Panc1 (cell line): ENCODE measurements around the gene FEM1B. TPM values are rescaled to one million over a fixed set of nuclear protein-coding genes. Genes with fewer than 3 reads are reported as not detected.

Source experiments
- ATAC-seq: fragments of 200-7000 bp; cut with Tn5 transposase; 2 replicates; pipeline ENCODE4 v1.9.1; 2020; ENCODE audit warnings: mild to moderate bottlenecking, moderate library complexity
- BruUV-seq: library from RNA; stranded (reverse); fragments of 400-500 nt; replicated peaks from 2 replicates; lab custom pipeline; 2021; lab: Mats Ljungman, UMichigan
- CTCF ChIA-PET: fragments of 300-600 bp; sonication (Branson Sonifier 250); formaldehyde crosslinking; loops from one replicate; lab custom pipeline; 2022; ENCODE audit warnings: antibody characterized with exemption; lab: Charles Lee
- POLR2A ChIA-PET: fragments of 300-600 bp; sonication (Branson Sonifier 250); formaldehyde crosslinking; loops from one replicate; lab custom pipeline; 2022; ENCODE audit warnings: antibody characterized with exemption; lab: Charles Lee
- DNase-seq: peaks from one replicate; pipeline ENCODE4 v3.0.0-alpha.2; 2010; ENCODE audit warnings: low read depth, low spot score
- H3K27ac ChIP-seq: 2 replicates; pipeline ENCODE4 v1.5.1; 2011; ENCODE audit warnings: mild to moderate bottlenecking, low read length, inconsistent platforms
- H3K27me3 ChIP-seq: fragments of 200-500 bp; sonication (Bioruptor generic); 2 replicates; pipeline ENCODE4 v1.6.0; 2014; ENCODE audit warnings: low read length, inconsistent platforms; ENCODE audit not compliant: control insufficient read depth, insufficient read depth
- H3K36me3 ChIP-seq: fragments of 200-500 bp; sonication (Bioruptor generic); 2 replicates; pipeline ENCODE4 v1.5.1; 2014; ENCODE audit warnings: inconsistent platforms, mild to moderate bottlenecking, low read length, moderate library complexity; ENCODE audit not compliant: control insufficient read depth, insufficient read depth
- H3K4me1 ChIP-seq: 2 replicates; pipeline ENCODE4 v1.5.1; 2011; ENCODE audit warnings: inconsistent platforms, mild to moderate bottlenecking, low read length, moderate library complexity; ENCODE audit not compliant: control insufficient read depth, insufficient read depth
- H3K4me3 ChIP-seq, 2 experiments: 2 replicates each; pipeline ENCODE4 v1.5.1; 2011 to 2012; ENCODE audit warnings: low read depth in 2 of 2, low read length in 2 of 2, mild to moderate bottlenecking in 2 of 2, inconsistent platforms in 1 of 2, moderate library complexity in 1 of 2
- H3K9me3 ChIP-seq: fragments of 200-500 bp; sonication (Bioruptor generic); 2 replicates; pipeline ENCODE4 v1.5.1; 2014; ENCODE audit warnings: low read depth, mild to moderate bottlenecking, inconsistent platforms, low read length, moderate library complexity; ENCODE audit not compliant: control insufficient read depth, insufficient read depth
- POLR2AphosphoS5 ChIP-seq: IDR thresholded peaks from 2 replicates; pipeline ENCODE4 v1.6.1; 2012; ENCODE audit warnings: mild to moderate bottlenecking, low read depth, low read length, moderate library complexity
- SIN3A ChIP-seq: IDR thresholded peaks from 2 replicates; pipeline ENCODE4 v1.6.1; 2012; ENCODE audit warnings: low read depth, mild to moderate bottlenecking, low read length, moderate library complexity, borderline replicate concordance; ENCODE audit not compliant: insufficient read depth
- TCF7L2 ChIP-seq: IDR thresholded peaks from 2 replicates; pipeline ENCODE4 v1.6.1; 2011; ENCODE audit warnings: mild to moderate bottlenecking, low read depth, low read length, inconsistent platforms
- in situ Hi-C: cut with HindIII; loops from 2 replicates; pipeline ENCODE4 v1.10.0; 2016; ENCODE audit warnings: low sequenced_read_pairs, low pct_unique_long_range_greater_than_20kb
- intact Hi-C: fragments of 100-400 bp; cut with micrococcal nuclease; formaldehyde crosslinking; loops from one replicate; pipeline ENCODE4 v1.10.0; 2022; ENCODE audit not compliant: unreplicated experiment
- total RNA-seq: library from RNA; stranded (reverse); gene quantifications from one replicate; pipeline ENCODE4 v1.2.1, GENCODE V29; 2021; ENCODE audit not compliant: unreplicated experiment
- TF ChIP-seq, protein P1 (sequence below): fragments of 450-650 bp; IDR thresholded peaks from 2 replicates; pipeline ENCODE4 v1.5.1; 2017; ENCODE audit warnings: mild to moderate bottlenecking
- TF ChIP-seq, protein P2 (sequence below), 2 experiments: IDR thresholded peaks; 2 replicates each; pipeline ENCODE4 v1.6.1; 2011 to 2012; ENCODE audit warnings: low read depth in 2 of 2, control low read depth in 1 of 2, low read length in 1 of 2, mild to moderate bottlenecking in 1 of 2, moderate library complexity in 1 of 2; ENCODE audit not compliant: insufficient read depth in 1 of 2

Gene FEM1B
- total RNA-seq, 1 experiment from 2014 or later, result 34.8 TPM

DNA sequence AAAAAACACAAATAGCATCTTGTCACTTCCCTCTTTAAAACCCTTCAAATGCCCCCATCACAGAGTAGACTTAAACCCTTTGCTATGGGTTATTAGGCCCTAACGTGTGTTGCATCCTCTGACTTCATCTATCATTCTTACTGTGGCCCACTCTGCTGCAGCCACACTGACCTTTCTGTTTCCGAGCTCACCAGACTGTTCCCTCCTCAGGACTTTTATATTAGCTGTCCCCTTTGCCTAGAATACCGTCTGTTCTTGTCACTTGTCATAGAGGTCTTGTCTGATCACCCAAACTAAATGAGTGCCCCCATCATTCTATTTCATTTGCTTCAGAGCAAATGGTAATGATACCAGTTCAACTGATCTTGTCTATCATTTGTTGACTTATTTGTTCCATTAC is 877 bp upstream of the FEM1B start:
- H3K36me3 ChIP-seq, result peaks cover 6% of the 10 kb centered on the region; the same call in 1 of the 2 replicates
- H3K4me3 ChIP-seq, result peak overlapping the region; percentile 81 to 98
- no peak for ATAC-seq
- intact Hi-C loops, result no loop called here
- peaks cover 33% of the 10 kb centered on the region for H3K4me1 ChIP-seq
- H3K27me3 ChIP-seq, result no peaks in the 10 kb centered on the region
- in situ Hi-C loops, result no loop called here
- TF ChIP-seq SIN3A, result no peak
- TF ChIP-seq, protein P1, sequence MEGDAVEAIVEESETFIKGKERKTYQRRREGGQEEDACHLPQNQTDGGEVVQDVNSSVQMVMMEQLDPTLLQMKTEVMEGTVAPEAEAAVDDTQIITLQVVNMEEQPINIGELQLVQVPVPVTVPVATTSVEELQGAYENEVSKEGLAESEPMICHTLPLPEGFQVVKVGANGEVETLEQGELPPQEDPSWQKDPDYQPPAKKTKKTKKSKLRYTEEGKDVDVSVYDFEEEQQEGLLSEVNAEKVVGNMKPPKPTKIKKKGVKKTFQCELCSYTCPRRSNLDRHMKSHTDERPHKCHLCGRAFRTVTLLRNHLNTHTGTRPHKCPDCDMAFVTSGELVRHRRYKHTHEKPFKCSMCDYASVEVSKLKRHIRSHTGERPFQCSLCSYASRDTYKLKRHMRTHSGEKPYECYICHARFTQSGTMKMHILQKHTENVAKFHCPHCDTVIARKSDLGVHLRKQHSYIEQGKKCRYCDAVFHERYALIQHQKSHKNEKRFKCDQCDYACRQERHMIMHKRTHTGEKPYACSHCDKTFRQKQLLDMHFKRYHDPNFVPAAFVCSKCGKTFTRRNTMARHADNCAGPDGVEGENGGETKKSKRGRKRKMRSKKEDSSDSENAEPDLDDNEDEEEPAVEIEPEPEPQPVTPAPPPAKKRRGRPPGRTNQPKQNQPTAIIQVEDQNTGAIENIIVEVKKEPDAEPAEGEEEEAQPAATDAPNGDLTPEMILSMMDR, result no peak
- TF ChIP-seq TCF7L2, result no peak
- TF ChIP-seq, protein P2, sequence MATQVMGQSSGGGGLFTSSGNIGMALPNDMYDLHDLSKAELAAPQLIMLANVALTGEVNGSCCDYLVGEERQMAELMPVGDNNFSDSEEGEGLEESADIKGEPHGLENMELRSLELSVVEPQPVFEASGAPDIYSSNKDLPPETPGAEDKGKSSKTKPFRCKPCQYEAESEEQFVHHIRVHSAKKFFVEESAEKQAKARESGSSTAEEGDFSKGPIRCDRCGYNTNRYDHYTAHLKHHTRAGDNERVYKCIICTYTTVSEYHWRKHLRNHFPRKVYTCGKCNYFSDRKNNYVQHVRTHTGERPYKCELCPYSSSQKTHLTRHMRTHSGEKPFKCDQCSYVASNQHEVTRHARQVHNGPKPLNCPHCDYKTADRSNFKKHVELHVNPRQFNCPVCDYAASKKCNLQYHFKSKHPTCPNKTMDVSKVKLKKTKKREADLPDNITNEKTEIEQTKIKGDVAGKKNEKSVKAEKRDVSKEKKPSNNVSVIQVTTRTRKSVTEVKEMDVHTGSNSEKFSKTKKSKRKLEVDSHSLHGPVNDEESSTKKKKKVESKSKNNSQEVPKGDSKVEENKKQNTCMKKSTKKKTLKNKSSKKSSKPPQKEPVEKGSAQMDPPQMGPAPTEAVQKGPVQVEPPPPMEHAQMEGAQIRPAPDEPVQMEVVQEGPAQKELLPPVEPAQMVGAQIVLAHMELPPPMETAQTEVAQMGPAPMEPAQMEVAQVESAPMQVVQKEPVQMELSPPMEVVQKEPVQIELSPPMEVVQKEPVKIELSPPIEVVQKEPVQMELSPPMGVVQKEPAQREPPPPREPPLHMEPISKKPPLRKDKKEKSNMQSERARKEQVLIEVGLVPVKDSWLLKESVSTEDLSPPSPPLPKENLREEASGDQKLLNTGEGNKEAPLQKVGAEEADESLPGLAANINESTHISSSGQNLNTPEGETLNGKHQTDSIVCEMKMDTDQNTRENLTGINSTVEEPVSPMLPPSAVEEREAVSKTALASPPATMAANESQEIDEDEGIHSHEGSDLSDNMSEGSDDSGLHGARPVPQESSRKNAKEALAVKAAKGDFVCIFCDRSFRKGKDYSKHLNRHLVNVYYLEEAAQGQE (IDR thresholded peaks at IDR 0.05; ENCODE audit: insufficient read depth in 1 of 2, low read depth in 2 of 2, low read length in 1 of 2), result no peak
- no peak for TF ChIP-seq POLR2AphosphoS5
- ChIA-PET POLR2A (interaction anchor here (0.6 to 1.2 kb wide), 4 partner anchors 321 to 920 kb away, joined by 3 to 5 read pairs (median 4); no protein-coding TSS in a partner anchor), CTCF (interaction anchor here (2.2 kb wide), 1 partner anchor 24 kb away, joined by 5 read pairs; no protein-coding TSS in a partner anchor)
- TSS peak; percentile 84 for BruUV-seq
- no peaks in the 10 kb centered on the region for H3K9me3 ChIP-seq
- H3K27ac ChIP-seq, result peak overlapping the region; percentile 99
- no peak for DNase-seq

GRCh38 chr15:68277131-68277602 is 378 bp upstream of the FEM1B start:
- no peak for DNase-seq
- ATAC-seq, result peak; percentile 31
- BruUV-seq, result no TSS peak
- Histone ChIP-seq H3K4me3 (peak overlapping the region; percentile 81 to 98), H3K27ac (peak overlapping the region; percentile 99), H3K9me3 (no peaks in the 10 kb centered on the region), H3K36me3 (peaks cover 6% of the 10 kb centered on the region; the same call in 1 of the 2 replicates), H3K27me3 (no peaks in the 10 kb centered on the region), H3K4me1 (peaks cover 34% of the 10 kb centered on the region)
- intact Hi-C loops, result no loop called here
- ChIA-PET CTCF (interaction anchor here (2.2 kb wide), 1 partner anchor 24 kb away, joined by 5 read pairs; no protein-coding TSS in a partner anchor), POLR2A (interaction anchor here (0.6 to 1.2 kb wide), 3 partner anchors 433 to 921 kb away, joined by 3 to 4 read pairs (median 3); no protein-coding TSS in a partner anchor)
- TF ChIP-seq POLR2AphosphoS5, result no peak
- TF ChIP-seq, protein P1, result no peak
- TF ChIP-seq SIN3A, result no peak
- TF ChIP-seq, protein P2 (IDR thresholded peaks at IDR 0.05; ENCODE audit: insufficient read depth in 1 of 2, low read depth in 2 of 2, low read length in 1 of 2), result no peak
- TF ChIP-seq TCF7L2, result no peak
- in situ Hi-C loops, result no loop called here
